Effector memory CD4-positive, alpha-beta T cell (primary cell): ENCODE results near the gene ARHGAP28.

Experiments used
- DNase-seq, 3 donors: peaks; one replicate each; pipeline ENCODE4 v3.0.0-alpha.2; 2020
- H3K27ac ChIP-seq: 2 replicates; pipeline ENCODE4 v1.7.0; 2013; ENCODE audit warnings: mild to moderate bottlenecking, low read length, moderate library complexity; ENCODE audit not compliant: insufficient read depth, poor library complexity, severe bottlenecking
- H3K27me3 ChIP-seq: replicated peaks from 2 replicates; pipeline ENCODE4 v1.7.0; 2013; ENCODE audit warnings: mild to moderate bottlenecking, low read length; ENCODE audit not compliant: insufficient read depth, control insufficient read depth, poor library complexity, severe bottlenecking
- H3K36me3 ChIP-seq: 2 replicates; pipeline ENCODE4 v1.7.0; 2013; ENCODE audit warnings: mild to moderate bottlenecking, low read length, moderate library complexity; ENCODE audit not compliant: control insufficient read depth, insufficient read depth
- H3K4me1 ChIP-seq: 2 replicates; pipeline ENCODE4 v1.7.0; 2013; ENCODE audit warnings: low read length, mild to moderate bottlenecking; ENCODE audit not compliant: control insufficient read depth, insufficient read depth, poor library complexity, severe bottlenecking
- H3K4me3 ChIP-seq: 2 replicates; pipeline ENCODE4 v1.7.0; 2013; ENCODE audit warnings: low read length, low read depth, mild to moderate bottlenecking; ENCODE audit not compliant: insufficient read depth, poor library complexity, severe bottlenecking
- H3K9me3 ChIP-seq: 2 replicates; pipeline ENCODE4 v1.7.0; 2013; ENCODE audit warnings: mild to moderate bottlenecking, low read length, moderate library complexity; ENCODE audit not compliant: control insufficient read depth

The ARHGAP28 gene

DNA sequence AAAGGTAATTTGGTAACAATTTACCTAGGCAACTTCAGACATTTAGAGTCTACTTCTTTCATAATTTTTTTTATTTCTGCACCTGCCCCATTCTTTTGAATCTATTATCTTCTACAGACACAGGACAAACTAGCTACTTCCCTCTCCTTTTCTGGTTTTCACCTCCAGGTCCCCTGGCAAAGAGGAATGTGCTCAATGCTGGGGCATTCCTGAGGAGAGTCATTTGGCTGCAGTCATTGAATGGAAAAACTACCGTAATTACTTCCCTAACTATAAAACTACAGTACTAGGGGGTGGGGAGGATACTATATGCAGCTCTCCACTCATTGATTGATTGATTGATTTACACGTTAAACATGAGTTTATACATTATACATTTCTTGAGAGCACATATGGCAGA lies 11.2 kb upstream of the ARHGAP28 start:
- H3K27me3 ChIP-seq, result no peaks in the 10 kb centered on the region
- H3K4me3 ChIP-seq, result no peak overlapping the region
- H3K27ac ChIP-seq, result no peak overlapping the region
- DNase-seq, result no peak
- H3K36me3 ChIP-seq, result no peaks in the 10 kb centered on the region
- H3K9me3 ChIP-seq, result no peaks in the 10 kb centered on the region
- H3K4me1 ChIP-seq, result no peaks in the 10 kb centered on the region

DNA sequence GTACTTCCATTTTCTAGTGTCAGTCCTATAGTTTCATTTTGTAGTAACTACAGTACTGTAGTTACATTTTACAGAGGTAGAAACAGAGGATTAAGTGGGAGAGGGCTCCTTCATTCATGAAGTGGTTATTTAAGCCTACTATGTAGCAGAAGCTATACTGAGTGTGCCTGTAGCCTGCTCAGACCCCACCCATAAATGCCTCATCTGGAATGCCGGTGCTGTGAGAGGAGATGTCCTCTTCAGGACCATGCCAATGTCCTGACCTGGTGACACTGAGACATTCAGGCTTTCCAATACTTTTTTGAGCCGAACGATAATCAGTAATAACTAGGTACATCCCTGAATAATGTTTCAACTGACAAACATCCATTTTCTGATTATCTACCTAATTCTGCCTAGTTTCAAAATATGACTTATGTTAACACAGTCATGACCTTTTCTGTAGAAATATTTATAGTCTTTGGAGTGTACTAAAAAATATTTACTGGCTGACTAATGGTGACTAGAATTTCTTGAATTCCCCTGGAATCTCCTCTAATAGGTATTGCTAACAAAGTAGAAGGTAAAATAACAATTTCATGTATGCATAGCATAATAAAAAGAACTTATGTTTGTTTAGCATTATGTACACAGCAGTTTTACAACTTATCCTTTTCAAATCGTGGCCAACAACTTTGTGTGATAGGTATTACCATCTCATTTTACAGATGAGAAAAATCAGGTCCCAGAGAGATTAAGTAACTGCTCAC lies 10.2 kb upstream of the ARHGAP28 start:
- H3K27ac ChIP-seq, result no peak overlapping the region
- no peaks in the 10 kb centered on the region for H3K9me3 ChIP-seq
- no peaks in the 10 kb centered on the region for H3K36me3 ChIP-seq
- H3K4me1 ChIP-seq, result no peaks in the 10 kb centered on the region
- no peak overlapping the region for H3K4me3 ChIP-seq
- no peaks in the 10 kb centered on the region for H3K27me3 ChIP-seq
- DNase-seq, result no peak

DNA sequence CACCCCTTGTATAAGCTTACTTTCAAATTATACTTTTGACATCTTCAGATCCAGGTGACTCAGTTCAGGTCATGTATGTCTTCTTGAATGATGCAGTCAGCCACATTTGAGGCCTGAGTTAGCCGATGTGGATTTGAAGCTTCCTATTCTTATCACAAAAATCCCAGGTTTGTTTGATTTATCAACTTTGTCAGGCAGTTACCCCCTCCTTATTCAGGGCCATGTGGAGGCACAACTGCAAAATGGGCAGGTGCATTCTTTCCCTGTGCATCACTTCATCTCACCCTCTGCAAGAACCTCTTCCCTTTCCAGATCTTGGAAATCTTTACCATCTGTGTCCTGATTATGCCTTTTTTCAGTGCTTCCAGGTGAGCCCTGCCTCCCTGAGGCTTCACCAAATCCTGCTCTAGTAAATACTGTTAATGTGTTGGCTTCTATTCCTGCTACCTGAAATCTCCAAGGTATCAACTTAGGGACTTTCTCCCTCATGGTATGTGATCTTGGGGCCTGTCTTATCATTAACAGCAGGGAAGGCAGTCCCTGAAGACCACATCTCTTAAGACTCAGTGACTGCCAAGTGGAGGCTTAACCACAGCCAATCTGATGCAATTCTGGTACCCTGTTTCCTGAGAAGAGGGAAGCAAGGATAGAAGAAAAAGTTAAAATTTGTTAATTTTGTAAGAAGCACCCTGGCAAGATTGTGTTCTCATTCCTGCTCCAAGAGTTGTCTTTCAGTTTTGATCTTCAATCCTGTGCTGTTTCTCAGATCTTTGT lies 9.4 kb upstream of the ARHGAP28 start:
- Histone ChIP-seq H3K36me3 (no peaks in the 10 kb centered on the region), H3K4me3 (no peak overlapping the region), H3K9me3 (no peaks in the 10 kb centered on the region), H3K27me3 (no peaks in the 10 kb centered on the region), H3K4me1 (no peaks in the 10 kb centered on the region), H3K27ac (no peak overlapping the region)
- DNase-seq, result no peak

- Histone ChIP-seq H3K4me3 (no peak overlapping the region), H3K9me3 (no peaks in the 10 kb centered on the region), H3K4me1 (no peaks in the 10 kb centered on the region), H3K36me3 (no peaks in the 10 kb centered on the region), H3K27ac (no peak overlapping the region), H3K27me3 (no peaks in the 10 kb centered on the region)
- no peak for DNase-seq
Observed at GRCh38 chr18:6721755-6722154, 7.8 kb upstream of the ARHGAP28 start.

GRCh38 chr18:6722690-6723089 lies 6.8 kb upstream of the ARHGAP28 start:
- DNase-seq, result no peak
- Histone ChIP-seq H3K36me3 (no peaks in the 10 kb centered on the region), H3K4me3 (no peak overlapping the region), H3K9me3 (no peaks in the 10 kb centered on the region), H3K27me3 (no peaks in the 10 kb centered on the region), H3K27ac (no peak overlapping the region), H3K4me1 (no peaks in the 10 kb centered on the region)

DNA sequence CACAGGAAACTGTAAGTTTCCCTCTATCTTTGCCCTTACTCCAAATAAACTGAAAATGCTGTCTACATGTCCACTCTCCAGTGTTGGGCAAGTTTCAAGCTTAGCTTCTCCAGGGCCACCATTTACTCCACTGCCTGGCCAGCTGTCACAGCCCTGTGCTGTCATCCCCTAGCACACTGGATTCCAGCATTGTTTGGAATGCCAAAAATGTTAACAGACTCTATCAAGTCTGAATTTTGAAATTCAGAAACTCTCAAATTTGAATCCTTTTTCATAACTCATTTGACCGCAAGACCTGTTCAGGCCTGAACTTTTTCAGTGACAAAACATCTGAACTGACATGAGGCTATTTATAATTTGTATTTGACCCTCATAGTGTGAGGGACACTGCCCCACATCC lies 5.2 kb upstream of the ARHGAP28 start:
- Histone ChIP-seq H3K9me3 (no peaks in the 10 kb centered on the region), H3K4me3 (no peak overlapping the region), H3K36me3 (no peaks in the 10 kb centered on the region)

GRCh38 chr18:6728331-6728730 lies 1.2 kb upstream of the ARHGAP28 start:
- Histone ChIP-seq H3K27ac (no peak overlapping the region), H3K36me3 (no peaks in the 10 kb centered on the region), H3K27me3 (no peaks in the 10 kb centered on the region), H3K4me1 (no peaks in the 10 kb centered on the region), H3K9me3 (no peaks in the 10 kb centered on the region), H3K4me3 (no peak overlapping the region)
- DNase-seq, result no peak

More for the DNA sequence above, 5.2 kb upstream of the ARHGAP28 start:
- no peak for DNase-seq
- H3K27me3 ChIP-seq, result no peaks in the 10 kb centered on the region
- no peak overlapping the region for H3K27ac ChIP-seq
- no peaks in the 10 kb centered on the region for H3K4me1 ChIP-seq

GRCh38 chr18:6728809-6729246 lies 688 bp upstream of the ARHGAP28 start:
- Histone ChIP-seq H3K27ac (no peak overlapping the region), H3K4me1 (no peaks in the 10 kb centered on the region), H3K36me3 (no peaks in the 10 kb centered on the region), H3K9me3 (no peaks in the 10 kb centered on the region), H3K4me3 (no peak overlapping the region), H3K27me3 (no peaks in the 10 kb centered on the region)
- DNase-seq, result no peak

DNA sequence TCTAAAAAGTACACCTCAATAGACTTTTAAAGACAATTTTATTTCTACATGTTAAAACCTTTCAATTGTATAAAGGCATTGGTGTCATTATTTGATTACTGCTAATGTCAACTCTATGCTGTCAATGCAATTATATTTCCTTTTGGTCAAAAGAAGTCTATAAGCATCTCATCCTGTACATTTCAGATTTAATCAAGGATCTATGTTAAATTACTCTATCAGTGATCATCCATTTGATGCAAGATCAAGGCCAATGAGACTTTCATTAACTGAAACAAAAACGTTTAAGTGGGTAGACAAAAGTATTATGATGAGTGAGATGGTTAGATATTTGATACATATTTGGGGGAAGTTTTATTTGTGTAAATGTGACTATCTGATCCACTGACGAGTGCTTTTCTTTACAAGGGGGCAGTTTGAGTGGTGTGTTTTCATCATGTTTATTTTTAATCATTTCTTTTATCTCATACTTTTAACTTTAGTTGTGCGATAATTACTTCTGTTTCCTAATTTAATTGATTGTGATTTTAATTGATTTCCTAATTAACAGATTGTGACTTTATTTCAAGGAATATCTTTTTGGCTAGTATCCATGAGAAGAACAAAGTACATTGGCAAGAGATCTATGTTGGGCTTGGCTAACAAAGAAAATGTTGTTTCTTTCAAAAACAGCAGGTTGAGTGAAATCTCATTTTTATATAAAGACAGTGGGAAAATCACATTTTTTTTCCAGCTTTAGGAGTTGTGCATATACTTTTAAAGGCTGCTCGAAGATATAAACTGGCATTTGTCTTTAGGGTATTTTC lies 1.1 kb downstream of the ARHGAP28 start:
- Histone ChIP-seq H3K4me1 (no peaks in the 10 kb centered on the region), H3K4me3 (no peak overlapping the region), H3K27ac (no peak overlapping the region), H3K9me3 (no peaks in the 10 kb centered on the region), H3K36me3 (no peaks in the 10 kb centered on the region), H3K27me3 (no peaks in the 10 kb centered on the region)
- DNase-seq, result no peak

GRCh38 chr18:6731222-6731596 lies 1.7 kb downstream of the ARHGAP28 start:
- no peak overlapping the region for H3K27ac ChIP-seq
- H3K9me3 ChIP-seq, result no peaks in the 10 kb centered on the region
- no peak for DNase-seq
- H3K4me1 ChIP-seq, result no peaks in the 10 kb centered on the region
- no peaks in the 10 kb centered on the region for H3K27me3 ChIP-seq
- no peak overlapping the region for H3K4me3 ChIP-seq
- no peaks in the 10 kb centered on the region for H3K36me3 ChIP-seq
